Measurements from ENCODE around the gene ABHD12.

Gene ABHD12

GRCh38 chr20:25274891-25275812 is 115.5 kb downstream of the ABHD12 start:
- no peak for DNase-seq

- DNase-seq, result no peak
Measured at GRCh38 chr20:25274481-25274880, 116.2 kb downstream of the ABHD12 start.

GRCh38 chr20:25273541-25274358 is 116.9 kb downstream of the ABHD12 start:
- no peak for DNase-seq

- DNase-seq, result no peak
Measured at GRCh38 chr20:25273046-25273445, 117.6 kb downstream of the ABHD12 start.

- no peak for DNase-seq
Measured at GRCh38 chr20:25272223-25273000, 118.2 kb downstream of the ABHD12 start.

- no peak for DNase-seq
Measured at GRCh38 chr20:25271486-25272222, 119.0 kb downstream of the ABHD12 start.

- no peak for DNase-seq
Measured at GRCh38 chr20:25270829-25271251, 119.8 kb downstream of the ABHD12 start.

GRCh38 chr20:25269833-25270170 is 120.8 kb downstream of the ABHD12 start:
- DNase-seq, result no peak

- no peak for DNase-seq
Measured at GRCh38 chr20:25269057-25269832, 121.4 kb downstream of the ABHD12 start.

GRCh38 chr20:25260770-25261437 is 129.7 kb downstream of the ABHD12 start:
- DNase-seq, result peak; percentile 23

GRCh38 chr20:25259788-25260254 is 130.8 kb downstream of the ABHD12 start:
- DNase-seq, result peak; percentile 16

GRCh38 chr20:25259358-25259757 is 131.3 kb downstream of the ABHD12 start:
- no peak for DNase-seq

- DNase-seq, result no peak
Measured at GRCh38 chr20:25258828-25259227, 131.8 kb downstream of the ABHD12 start.

GRCh38 chr20:25258476-25258805 is 132.2 kb downstream of the ABHD12 start:
- no peak for DNase-seq

GRCh38 chr20:25257756-25258475 is 132.7 kb downstream of the ABHD12 start:
- DNase-seq, result no peak

- no peak for DNase-seq
Measured at GRCh38 chr20:25257130-25257529, 133.5 kb downstream of the ABHD12 start.

- DNase-seq, result no peak
Measured at GRCh38 chr20:25256226-25256859, 134.3 kb downstream of the ABHD12 start.

GRCh38 chr20:25254986-25255680 is 135.5 kb downstream of the ABHD12 start:
- DNase-seq, result no peak

- no peak for DNase-seq
Measured at GRCh38 chr20:25254571-25254970, 136.1 kb downstream of the ABHD12 start.
